GM18507 (cell line): Measurements from ENCODE around the gene PRKD2.
"Not testable (repeated sequence)": the region's sequence is repeated elsewhere in the genome, so short reads cannot be mapped to it uniquely, and the experiment has no call there.

ENCODE experiments used
- DNase-seq: peaks from one replicate; pipeline ENCODE4 v3.0.0; 2011; ENCODE audit warnings: low read depth; ENCODE audit not compliant: insufficient read length; ENCODE audit errors: extremely low spot score
- FAIRE-seq: peaks from 2 replicates; lab custom pipeline; 2011; peaks lifted over from hg19 to GRCh38; lab: Jason Lieb, UNC

PRKD2 gene

DNA sequence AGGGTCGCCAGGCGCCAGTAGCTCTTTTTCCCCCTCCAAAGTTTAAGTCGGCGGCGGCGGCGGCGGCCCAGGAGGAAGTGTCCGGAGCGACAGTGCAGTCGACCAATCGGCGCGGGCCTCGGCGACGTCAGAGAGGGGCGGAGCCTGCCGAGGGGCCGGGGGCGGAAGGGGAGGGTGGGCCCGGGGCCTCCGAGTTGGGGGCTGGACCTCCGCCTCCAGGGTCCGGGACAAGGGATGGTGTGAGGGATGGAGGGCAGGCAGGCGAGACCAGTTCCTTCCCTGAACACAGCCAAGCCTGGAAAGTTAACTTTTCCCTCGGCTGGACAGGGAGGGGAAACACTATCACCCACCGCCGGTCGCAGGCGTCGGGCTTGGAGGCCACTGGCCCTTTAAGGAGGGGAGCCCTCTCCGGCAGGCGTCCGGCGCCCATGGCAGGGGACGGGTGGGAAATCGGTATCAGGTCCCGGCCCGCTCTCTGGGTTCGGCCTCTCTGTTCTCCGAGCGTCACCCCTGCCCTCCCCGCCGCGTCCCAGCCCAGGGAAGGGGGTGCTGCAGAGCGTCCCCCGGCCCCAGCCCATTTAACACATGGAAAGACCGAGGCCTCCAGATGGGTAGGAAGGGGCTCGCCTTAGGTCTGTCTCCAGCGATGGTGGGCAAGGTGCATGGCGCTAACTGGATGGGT is at the start of gene PRKD2:
TSS of gene PRKD2 (minus strand) at position 81 of the 682 bp plus-strand sequence. CDS start 744 bp downstream, outside the sequence.
- DNase-seq (peak; percentile 86), FAIRE-seq (peak; percentile 72)

DNA sequence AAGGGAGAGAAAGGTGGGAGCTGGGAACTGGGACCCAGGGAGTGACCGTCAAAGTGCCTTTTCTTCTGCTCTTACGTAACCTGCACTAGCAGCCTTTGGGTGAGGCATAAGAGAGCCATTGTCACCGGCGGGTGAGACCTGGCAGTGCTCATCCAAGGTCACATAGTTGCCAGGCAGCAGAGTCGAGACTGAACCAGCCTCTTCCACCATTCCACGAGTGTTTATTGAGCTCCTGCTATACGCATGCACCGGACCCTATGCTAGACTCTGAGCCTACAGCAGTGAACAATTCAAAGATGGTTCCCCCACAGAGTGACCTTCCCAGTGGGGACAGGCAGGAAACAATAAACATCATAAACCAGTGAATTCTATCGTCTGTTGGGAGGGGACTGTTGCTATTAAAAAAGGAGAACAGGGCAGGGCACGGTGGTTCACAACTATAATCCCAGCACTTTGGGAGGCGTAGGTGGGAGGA is 47.9 kb upstream of the PRKD2 start:
- no peak for DNase-seq
- no peak for FAIRE-seq

DNA sequence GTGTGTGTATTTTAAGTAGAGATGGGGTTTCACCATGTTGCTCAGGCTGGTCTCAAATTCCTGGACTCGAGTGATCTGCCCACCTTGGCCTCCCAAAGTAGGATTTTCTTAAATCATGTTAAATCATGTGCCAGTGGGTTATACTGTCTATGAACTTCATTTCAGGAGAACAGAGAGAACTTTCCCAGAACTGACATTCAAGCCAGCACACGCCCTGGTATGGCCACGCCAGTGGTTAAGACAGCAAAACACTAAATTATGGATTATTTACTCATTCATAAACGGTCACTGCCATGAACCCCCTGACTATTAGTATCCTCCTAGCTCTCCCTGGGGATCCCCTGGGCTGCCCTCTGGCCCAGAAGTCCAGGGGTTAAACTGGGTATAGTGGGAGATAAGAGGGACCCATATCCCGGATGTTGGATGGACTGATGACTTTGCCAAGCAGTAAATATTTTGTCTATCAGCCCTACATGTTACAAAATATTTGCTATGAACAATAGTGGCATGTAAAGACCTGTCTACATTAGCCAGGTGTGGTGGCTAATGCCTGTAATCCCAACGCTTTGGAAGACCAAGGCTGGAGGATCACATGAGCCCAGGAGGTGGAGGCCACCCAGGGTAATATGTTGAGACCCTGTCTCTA is 45.5 kb upstream of the PRKD2 start:
- no peak for DNase-seq
- no peak for FAIRE-seq

GRCh38 chr19:46761418-46761831 is 44.5 kb upstream of the PRKD2 start:
- FAIRE-seq, result no peak
- no peak for DNase-seq

DNA sequence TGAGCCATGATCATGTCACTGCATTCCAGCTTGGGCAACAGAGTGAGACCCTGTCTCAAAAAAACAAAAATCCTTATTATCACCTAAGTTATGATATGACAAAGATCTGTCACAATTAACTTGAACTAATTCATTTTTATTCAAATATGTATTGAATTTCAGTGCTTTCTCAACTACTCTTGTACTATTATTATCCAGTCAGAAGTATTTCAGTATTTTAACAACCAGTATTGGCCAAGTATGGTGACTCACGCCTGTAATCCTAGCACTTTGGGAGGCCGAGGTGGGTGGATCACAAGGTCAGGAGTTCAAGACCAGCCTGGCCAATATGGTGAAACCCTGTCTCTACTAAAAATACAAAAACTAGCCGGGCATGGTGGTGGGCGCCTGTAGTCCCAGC is 44.0 kb upstream of the PRKD2 start:
- FAIRE-seq, DNase-seq: not testable (repeated sequence)

- DNase-seq, result no peak
Measured at GRCh38 chr19:46760363-46760762, 43.4 kb upstream of the PRKD2 start.

GRCh38 chr19:46759817-46760333 is 43.0 kb upstream of the PRKD2 start:
- no peak for DNase-seq
- FAIRE-seq, result no peak

More at GRCh38 chr19:46760363-46760762, 43.4 kb upstream of the PRKD2 start:
- FAIRE-seq, result no peak

- DNase-seq (no peak), FAIRE-seq (no peak)
Measured at GRCh38 chr19:46759206-46759605, 42.3 kb upstream of the PRKD2 start.

GRCh38 chr19:46756544-46756888 is 39.6 kb upstream of the PRKD2 start:
- FAIRE-seq (no peak), DNase-seq (no peak)

GRCh38 chr19:46755853-46756543 is 39.1 kb upstream of the PRKD2 start:
- FAIRE-seq, result no peak

DNA sequence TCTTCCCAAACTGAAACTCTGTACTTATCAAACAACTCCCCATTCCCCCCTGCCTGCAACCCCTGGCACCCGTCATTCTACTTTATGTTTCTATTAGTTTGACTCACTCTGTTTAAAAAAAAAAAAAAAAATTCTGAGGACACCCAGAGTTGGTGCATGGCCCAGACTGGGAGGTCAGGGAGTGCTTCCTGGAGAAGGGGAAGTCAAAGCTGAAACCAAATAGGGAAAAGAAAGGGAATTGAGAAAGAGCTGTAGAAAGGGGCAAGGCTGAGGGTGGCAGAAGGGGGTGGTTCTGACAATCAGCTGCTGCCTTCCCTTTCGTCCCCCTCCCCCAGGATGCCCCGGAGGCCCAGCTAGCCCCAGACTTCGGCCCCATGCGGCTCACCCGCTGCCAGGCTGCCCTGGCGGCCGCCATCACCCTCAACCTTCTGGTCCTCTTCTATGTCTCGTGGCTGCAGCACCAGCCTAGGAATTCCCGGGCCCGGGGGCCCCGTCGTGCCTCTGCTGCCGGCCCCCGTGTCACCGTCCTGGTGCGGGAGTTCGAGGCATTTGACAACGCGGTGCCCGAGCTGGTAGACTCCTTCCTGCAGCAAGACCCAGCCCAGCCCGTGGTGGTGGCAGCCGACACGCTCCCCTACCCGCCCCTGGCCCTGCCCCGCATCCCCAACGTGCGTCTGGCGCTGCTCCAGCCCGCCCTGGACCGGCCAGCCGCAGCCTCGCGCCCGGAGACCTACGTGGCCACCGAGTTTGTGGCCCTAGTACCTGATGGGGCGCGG is 38.4 kb upstream of the PRKD2 start:
- FAIRE-seq, result no peak
- DNase-seq, result no peak

More at GRCh38 chr19:46755853-46756543, 39.1 kb upstream of the PRKD2 start:
- DNase-seq, result no peak

- DNase-seq, result no peak
- FAIRE-seq, result peak; percentile 89
Measured at GRCh38 chr19:46753420-46754155, 36.7 kb upstream of the PRKD2 start.

GRCh38 chr19:46748325-46749109 is 31.6 kb upstream of the PRKD2 start:
- DNase-seq (no peak), FAIRE-seq (peak; percentile 69)

- FAIRE-seq (no peak), DNase-seq (peak; percentile 80)
Measured at GRCh38 chr19:46746281-46747057, 29.6 kb upstream of the PRKD2 start, which contains the start of gene STRN4. TSS of gene STRN4 (minus strand) at chr19:46746450. CDS start at chr19:46746430, 20 bp downstream.

GRCh38 chr19:46745521-46746280 is 28.8 kb upstream of the PRKD2 start, which contains the start of gene FKRP:
TSS of gene FKRP (plus strand) at chr19:46746057. CDS start at chr19:46755451, 9,394 bp downstream.
- FAIRE-seq, result no peak
- no peak for DNase-seq

GRCh38 chr19:46745030-46745429 is 28.1 kb upstream of the PRKD2 start:
- no peak for FAIRE-seq
- DNase-seq, result no peak
